CD4-positive, alpha-beta T cell (primary cell): ENCODE data around the gene ADAMTSL1. TPM values are rescaled to one million over a fixed set of nuclear protein-coding genes. Genes with fewer than 3 reads are reported as not detected.

Experiments used
- ATAC-seq: fragments of 200-7000 bp; cut with Tn5 transposase; one replicate; pipeline ENCODE4 v1.10.0; 2022; ENCODE audit warnings: mild to moderate bottlenecking; ENCODE audit not compliant: poor library complexity
- CTCF ChIA-PET: fragments of 350-600 bp; sonication (Branson Sonifier 250); formaldehyde crosslinking; loops from one replicate; lab custom pipeline; 2021; ENCODE audit warnings: antibody characterized with exemption, inconsistent platforms; lab: Charles Lee
- POLR2A ChIA-PET: fragments of 350-600 bp; sonication (Branson Sonifier 250); formaldehyde crosslinking; loops from one replicate; lab custom pipeline; 2021; ENCODE audit warnings: antibody characterized with exemption, inconsistent platforms; lab: Charles Lee
- DNase-seq, 14 experiments: peaks; one replicate each; pipeline ENCODE4 v3.0.0-alpha.2; 2013 to 2020; ENCODE audit warnings: mixed read lengths in 2 of 14
- H3K27ac ChIP-seq, 2 donors: one replicate each; pipeline versions ENCODE4 v1.5.1 to v1.7.0; 2013; ENCODE audit warnings: low read length in 2 of 2, low read depth in 1 of 2, mild to moderate bottlenecking in 1 of 2
- H3K27me3 ChIP-seq, 2 experiments: 1 replicate in 1 of 2; 2 replicates in 1 of 2; pipeline versions ENCODE4 v1.6.1 to v1.7.0; 2013; ENCODE audit warnings: low read length in 2 of 2, control low read depth in 1 of 2, mild to moderate bottlenecking in 1 of 2, moderate library complexity in 1 of 2; ENCODE audit not compliant: insufficient read depth in 2 of 2, control insufficient read depth in 1 of 2
- H3K36me3 ChIP-seq: one replicate; pipeline ENCODE4 v1.6.1; 2013; ENCODE audit warnings: low read length, control low read depth; ENCODE audit not compliant: insufficient read depth
- H3K4me1 ChIP-seq: one replicate; pipeline ENCODE4 v1.6.1; 2013; ENCODE audit warnings: low read length, control low read depth; ENCODE audit not compliant: insufficient read depth
- H3K4me3 ChIP-seq: one replicate; pipeline ENCODE4 v1.5.1; 2013; ENCODE audit warnings: mild to moderate bottlenecking, low read length, moderate library complexity
- H3K9me3 ChIP-seq, 2 experiments: 1 replicate in 1 of 2; 2 replicates in 1 of 2; pipeline versions ENCODE4 v1.6.1 to v1.7.0; 2013; ENCODE audit warnings: low read length in 2 of 2, mild to moderate bottlenecking in 2 of 2, control low read depth in 1 of 2, moderate library complexity in 1 of 2; ENCODE audit not compliant: control insufficient read depth in 1 of 2, insufficient read depth in 1 of 2
- H3K27ac Mint-ChIP-seq: one replicate; pipeline ENCODE4 v1.8.0; 2020; ENCODE audit warnings: mixed read lengths
- H3K27me3 Mint-ChIP-seq: one replicate; pipeline ENCODE4 v1.8.0; 2021; ENCODE audit warnings: mixed read lengths
- H3K36me3 Mint-ChIP-seq: one replicate; pipeline ENCODE4 v1.8.0; 2021; ENCODE audit warnings: low read depth, mixed read lengths
- H3K4me1 Mint-ChIP-seq: one replicate; pipeline ENCODE4 v1.8.0; 2021; ENCODE audit warnings: low read depth, mixed read lengths
- H3K4me3 Mint-ChIP-seq: one replicate; pipeline ENCODE4 v1.8.0; 2020; ENCODE audit warnings: mild to moderate bottlenecking, mixed read lengths
- H3K9me3 Mint-ChIP-seq: one replicate; pipeline ENCODE4 v1.8.0; 2020; ENCODE audit warnings: mixed read lengths
- CTCF ChIP-seq: fragments of 200-600 bp; IDR thresholded peaks from one replicate; pipeline ENCODE4 v1.8.0; 2022; ENCODE audit warnings: antibody characterized with exemption, mild to moderate bottlenecking
- intact Hi-C, 2 experiments: fragments of 100-400 bp; cut with DNase I in 1 of 2; cut with micrococcal nuclease in 1 of 2; formaldehyde crosslinking; loops; one replicate each; pipeline versions ENCODE4 v1.15.1 to v1.9.0; 2023 to 2025; cut with DNase I, micrococcal nuclease
- total RNA-seq, 174 experiments: library from RNA in 2 of 174; stranded (reverse) in 2 of 174; gene quantifications; one replicate each; pipeline ENCODE4 v1.2.3 and lab custom pipeline; 2021 to 2026

The ADAMTSL1 gene
- total RNA-seq, 2 experiments from 2014 or later = not detected

GRCh38 chr9:18516965-18517364, 43.0 kb downstream of the ADAMTSL1 start:
- ChIA-PET CTCF (no interaction called here), POLR2A (no interaction called here)
- no peak overlapping the region for H3K27ac Mint-ChIP-seq
- H3K4me1 ChIP-seq = no peaks in the 10 kb centered on the region
- H3K4me3 ChIP-seq = no peak overlapping the region
- peaks cover 0 to 3% of the 10 kb centered on the region in 2 experiments for H3K9me3 ChIP-seq
- DNase-seq (no peak), ATAC-seq (no peak)
- H3K27me3 Mint-ChIP-seq = no peaks in the 10 kb centered on the region
- TF ChIP-seq CTCF = no peak
- intact Hi-C loops = no loop called here
- H3K27me3 ChIP-seq = no peaks in the 10 kb centered on the region
- H3K9me3 Mint-ChIP-seq = peaks cover 2% of the 10 kb centered on the region
- no peak overlapping the region for H3K27ac ChIP-seq
- no peak overlapping the region for H3K4me3 Mint-ChIP-seq
- no peaks in the 10 kb centered on the region for H3K36me3 Mint-ChIP-seq
- no peaks in the 10 kb centered on the region for H3K36me3 ChIP-seq
- H3K4me1 Mint-ChIP-seq = no peaks in the 10 kb centered on the region

GRCh38 chr9:18520416-18521047, 46.6 kb downstream of the ADAMTSL1 start:
- H3K9me3 Mint-ChIP-seq = peaks cover 2% of the 10 kb centered on the region

GRCh38 chr9:18526685-18527084, 52.7 kb downstream of the ADAMTSL1 start:
- no peaks in the 10 kb centered on the region for H3K9me3 ChIP-seq
- no peaks in the 10 kb centered on the region for H3K27me3 Mint-ChIP-seq
- intact Hi-C loops = no loop called here
- H3K27ac ChIP-seq = no peak overlapping the region
- H3K36me3 Mint-ChIP-seq = no peaks in the 10 kb centered on the region
- TF ChIP-seq CTCF = no peak
- DNase-seq (no peak), ATAC-seq (no peak)
- no peaks in the 10 kb centered on the region for H3K4me1 Mint-ChIP-seq
- no peaks in the 10 kb centered on the region for H3K4me1 ChIP-seq
- H3K4me3 ChIP-seq = no peak overlapping the region
- no peak overlapping the region for H3K27ac Mint-ChIP-seq
- ChIA-PET POLR2A (no interaction called here), CTCF (no interaction called here)
- no peaks in the 10 kb centered on the region for H3K36me3 ChIP-seq
- H3K4me3 Mint-ChIP-seq = no peak overlapping the region
- H3K9me3 Mint-ChIP-seq = no peaks in the 10 kb centered on the region
- no peaks in the 10 kb centered on the region for H3K27me3 ChIP-seq

More at GRCh38 chr9:18520416-18521047, 46.6 kb downstream of the ADAMTSL1 start:
- POLR2A ChIA-PET = no interaction called here
- no peak overlapping the region for H3K4me3 Mint-ChIP-seq
- no peaks in the 10 kb centered on the region for H3K4me1 Mint-ChIP-seq
- DNase-seq (no peak), ATAC-seq (no peak)
- no peaks in the 10 kb centered on the region for H3K27me3 Mint-ChIP-seq
- Histone ChIP-seq H3K36me3 (no peaks in the 10 kb centered on the region), H3K4me1 (no peaks in the 10 kb centered on the region), H3K27ac (no peak overlapping the region), H3K9me3 (peaks cover 0 to 3% of the 10 kb centered on the region in 2 experiments), H3K27me3 (no peaks in the 10 kb centered on the region), H3K4me3 (no peak overlapping the region)
- intact Hi-C loops = no loop called here
- CTCF ChIA-PET = no interaction called here
- H3K36me3 Mint-ChIP-seq = no peaks in the 10 kb centered on the region
- no peak for TF ChIP-seq CTCF
- H3K27ac Mint-ChIP-seq = no peak overlapping the region
